ENCODE data around the gene ACACA.

ACACA gene

GRCh38 chr17:37278247-37278894, 128.3 kb downstream of the ACACA start:
- H3K4me3 ChIP-seq (ENCODE audit: low read depth, low read length), result no peak overlapping the region
- no peaks in the 10 kb centered on the region for H3K27me3 ChIP-seq (ENCODE audit: control insufficient read depth, insufficient read depth, low read length)
- no peak overlapping the region for H3K9ac ChIP-seq (ENCODE audit: low read depth, low read length)
- peaks cover 9% of the 10 kb centered on the region for H3K36me3 ChIP-seq (ENCODE audit: control insufficient read depth, insufficient read depth, low read length)
- no peaks in the 10 kb centered on the region for H3K4me1 ChIP-seq (ENCODE audit: control insufficient read depth, insufficient read depth, low read length)
- no peaks in the 10 kb centered on the region for H3K9me3 ChIP-seq (ENCODE audit: control insufficient read depth, insufficient read depth, low read length)

GRCh38 chr17:37276475-37276874, 130.2 kb downstream of the ACACA start:
- Histone ChIP-seq H3K4me1 (ENCODE audit: control insufficient read depth, insufficient read depth, low read length) (no peaks in the 10 kb centered on the region), H3K9ac (ENCODE audit: low read depth, low read length) (no peak overlapping the region), H3K4me3 (ENCODE audit: low read depth, low read length) (no peak overlapping the region), H3K9me3 (ENCODE audit: control insufficient read depth, insufficient read depth, low read length) (no peaks in the 10 kb centered on the region), H3K27me3 (ENCODE audit: control insufficient read depth, insufficient read depth, low read length) (no peaks in the 10 kb centered on the region), H3K36me3 (ENCODE audit: control insufficient read depth, insufficient read depth, low read length) (peaks cover 4% of the 10 kb centered on the region)

GRCh38 chr17:37274461-37274860, 132.2 kb downstream of the ACACA start:
- no peak overlapping the region for H3K4me3 ChIP-seq (ENCODE audit: low read depth, low read length)
- H3K9ac ChIP-seq (ENCODE audit: low read depth, low read length), result no peak overlapping the region
- H3K36me3 ChIP-seq (ENCODE audit: control insufficient read depth, insufficient read depth, low read length), result peaks cover 4% of the 10 kb centered on the region
- no peaks in the 10 kb centered on the region for H3K27me3 ChIP-seq (ENCODE audit: control insufficient read depth, insufficient read depth, low read length)
- H3K9me3 ChIP-seq (ENCODE audit: control insufficient read depth, insufficient read depth, low read length), result no peaks in the 10 kb centered on the region
- no peaks in the 10 kb centered on the region for H3K4me1 ChIP-seq (ENCODE audit: control insufficient read depth, insufficient read depth, low read length)

GRCh38 chr17:37273409-37274051, 133.1 kb downstream of the ACACA start:
- Histone ChIP-seq H3K36me3 (ENCODE audit: control insufficient read depth, insufficient read depth, low read length) (peaks cover 4% of the 10 kb centered on the region), H3K27me3 (ENCODE audit: control insufficient read depth, insufficient read depth, low read length) (no peaks in the 10 kb centered on the region), H3K9me3 (ENCODE audit: control insufficient read depth, insufficient read depth, low read length) (no peaks in the 10 kb centered on the region), H3K4me3 (ENCODE audit: low read depth, low read length) (no peak overlapping the region), H3K9ac (ENCODE audit: low read depth, low read length) (no peak overlapping the region), H3K4me1 (ENCODE audit: control insufficient read depth, insufficient read depth, low read length) (no peaks in the 10 kb centered on the region)

- Histone ChIP-seq H3K4me1 (ENCODE audit: control insufficient read depth, insufficient read depth, low read length) (no peaks in the 10 kb centered on the region), H3K9ac (ENCODE audit: low read depth, low read length) (no peak overlapping the region), H3K36me3 (ENCODE audit: control insufficient read depth, insufficient read depth, low read length) (peaks cover 13% of the 10 kb centered on the region), H3K27me3 (ENCODE audit: control insufficient read depth, insufficient read depth, low read length) (no peaks in the 10 kb centered on the region), H3K4me3 (ENCODE audit: low read depth, low read length) (no peak overlapping the region), H3K9me3 (ENCODE audit: control insufficient read depth, insufficient read depth, low read length) (peaks cover 4% of the 10 kb centered on the region)
Measured at GRCh38 chr17:37265446-37266173, 141.0 kb downstream of the ACACA start.

- no peak overlapping the region for H3K9ac ChIP-seq (ENCODE audit: low read depth, low read length)
- peaks cover 13% of the 10 kb centered on the region for H3K36me3 ChIP-seq (ENCODE audit: control insufficient read depth, insufficient read depth, low read length)
- no peaks in the 10 kb centered on the region for H3K27me3 ChIP-seq (ENCODE audit: control insufficient read depth, insufficient read depth, low read length)
- H3K4me3 ChIP-seq (ENCODE audit: low read depth, low read length), result no peak overlapping the region
- H3K9me3 ChIP-seq (ENCODE audit: control insufficient read depth, insufficient read depth, low read length), result peaks cover 4% of the 10 kb centered on the region
- H3K4me1 ChIP-seq (ENCODE audit: control insufficient read depth, insufficient read depth, low read length), result no peaks in the 10 kb centered on the region
Measured at GRCh38 chr17:37261286-37261685, 145.3 kb downstream of the ACACA start.

- no peaks in the 10 kb centered on the region for H3K9me3 ChIP-seq (ENCODE audit: control insufficient read depth, insufficient read depth, low read length)
- H3K4me1 ChIP-seq (ENCODE audit: control insufficient read depth, insufficient read depth, low read length), result no peaks in the 10 kb centered on the region
- H3K4me3 ChIP-seq (ENCODE audit: low read depth, low read length), result no peak overlapping the region
- H3K27me3 ChIP-seq (ENCODE audit: control insufficient read depth, insufficient read depth, low read length), result no peaks in the 10 kb centered on the region
- H3K9ac ChIP-seq (ENCODE audit: low read depth, low read length), result no peak overlapping the region
- H3K36me3 ChIP-seq (ENCODE audit: control insufficient read depth, insufficient read depth, low read length), result no peaks in the 10 kb centered on the region
Measured at GRCh38 chr17:37259030-37259735, 147.5 kb downstream of the ACACA start.

- Histone ChIP-seq H3K27me3 (ENCODE audit: control insufficient read depth, insufficient read depth, low read length) (no peaks in the 10 kb centered on the region), H3K4me3 (ENCODE audit: low read depth, low read length) (no peak overlapping the region), H3K36me3 (ENCODE audit: control insufficient read depth, insufficient read depth, low read length) (peaks cover 3% of the 10 kb centered on the region)
Measured at GRCh38 chr17:37256627-37257026, 150.0 kb downstream of the ACACA start.

GRCh38 chr17:37255432-37255831, 151.2 kb downstream of the ACACA start:
- peaks cover 8% of the 10 kb centered on the region for H3K36me3 ChIP-seq (ENCODE audit: control insufficient read depth, insufficient read depth, low read length)

More at GRCh38 chr17:37256627-37257026, 150.0 kb downstream of the ACACA start:
- no peak overlapping the region for H3K9ac ChIP-seq (ENCODE audit: low read depth, low read length)
- no peaks in the 10 kb centered on the region for H3K9me3 ChIP-seq (ENCODE audit: control insufficient read depth, insufficient read depth, low read length)
- H3K4me1 ChIP-seq (ENCODE audit: control insufficient read depth, insufficient read depth, low read length), result no peaks in the 10 kb centered on the region

GRCh38 chr17:37247825-37248224, 158.8 kb downstream of the ACACA start:
- Histone ChIP-seq H3K4me1 (ENCODE audit: control insufficient read depth, insufficient read depth, low read length) (no peaks in the 10 kb centered on the region), H3K4me3 (ENCODE audit: low read depth, low read length) (no peak overlapping the region), H3K9ac (ENCODE audit: low read depth, low read length) (no peak overlapping the region), H3K9me3 (ENCODE audit: control insufficient read depth, insufficient read depth, low read length) (no peaks in the 10 kb centered on the region), H3K36me3 (ENCODE audit: control insufficient read depth, insufficient read depth, low read length) (peaks cover 24% of the 10 kb centered on the region), H3K27me3 (ENCODE audit: control insufficient read depth, insufficient read depth, low read length) (no peaks in the 10 kb centered on the region)

More at GRCh38 chr17:37255432-37255831, 151.2 kb downstream of the ACACA start:
- H3K4me1 ChIP-seq (ENCODE audit: control insufficient read depth, insufficient read depth, low read length), result no peaks in the 10 kb centered on the region
- H3K9ac ChIP-seq (ENCODE audit: low read depth, low read length), result no peak overlapping the region
- H3K27me3 ChIP-seq (ENCODE audit: control insufficient read depth, insufficient read depth, low read length), result no peaks in the 10 kb centered on the region
- no peak overlapping the region for H3K4me3 ChIP-seq (ENCODE audit: low read depth, low read length)
- H3K9me3 ChIP-seq (ENCODE audit: control insufficient read depth, insufficient read depth, low read length), result no peaks in the 10 kb centered on the region

- Histone ChIP-seq H3K4me1 (ENCODE audit: control insufficient read depth, insufficient read depth, low read length) (no peaks in the 10 kb centered on the region), H3K4me3 (ENCODE audit: low read depth, low read length) (no peak overlapping the region), H3K9me3 (ENCODE audit: control insufficient read depth, insufficient read depth, low read length) (no peaks in the 10 kb centered on the region), H3K27me3 (ENCODE audit: control insufficient read depth, insufficient read depth, low read length) (no peaks in the 10 kb centered on the region), H3K36me3 (ENCODE audit: control insufficient read depth, insufficient read depth, low read length) (peaks cover 18% of the 10 kb centered on the region), H3K9ac (ENCODE audit: low read depth, low read length) (no peak overlapping the region)
Measured at GRCh38 chr17:37246085-37246484, 160.6 kb downstream of the ACACA start.
